Pancreas (tissue), 10 donors: ENCODE measurements around the gene SUB1. TPM values are rescaled to one million over a fixed set of nuclear protein-coding genes. Genes with fewer than 3 reads are reported as not detected.

Experiments used
- ATAC-seq, 4 donors: fragments of 200-7000 bp; cut with Tn5 transposase; one replicate each; pipeline versions ENCODE4 v1.8.0 to v1.9.1; 2020; ENCODE audit warnings: mild to moderate bottlenecking in 4 of 4, moderate library complexity in 4 of 4
- DNase-seq, 6 donors: peaks; one replicate each; pipeline ENCODE4 v3.0.0-alpha.2; 2020
- FAIRE-seq: peaks from 2 replicates; lab custom pipeline; 2012; peaks lifted over from hg19 to GRCh38; lab: Jason Lieb, UNC
- H3K27ac ChIP-seq, 4 donors: fragments of 200-600 bp; sonication (generic); 1 replicate in 3 of 4; 2 replicates in 1 of 4; pipeline versions ENCODE4 v1.5.0 to v1.8.0; 2020
- H3K27me3 ChIP-seq, 4 donors: fragments of 200-600 bp; one replicate each; pipeline ENCODE4 v1.8.0; 2021
- H3K36me3 ChIP-seq, 3 donors: fragments of 200-600 bp; sonication (generic) in 1 of 3; one replicate each; pipeline versions ENCODE4 v1.5.0 to v1.8.0; 2020 to 2021
- H3K4me1 ChIP-seq, 3 donors: fragments of 200-600 bp; one replicate each; pipeline ENCODE4 v1.8.0; 2021
- H3K4me3 ChIP-seq, 4 donors: fragments of 200-600 bp; sonication (generic) in 2 of 4; one replicate each; pipeline versions ENCODE4 v1.5.0 to v1.8.0; 2020 to 2021
- H3K9me3 ChIP-seq, 4 donors: fragments of 200-600 bp; one replicate each; pipeline ENCODE4 v1.8.0; 2021
- CTCF ChIP-seq, 4 donors: fragments of 200-600 bp; sonication (generic) in 3 of 4; IDR thresholded peaks; one replicate each; pipeline versions ENCODE4 v1.5.0 to v1.8.0; 2021; ENCODE audit warnings: antibody characterized with exemption in 4 of 4
- WGBS, 2 donors: extraction: QIAGEN DNeasy Blood & Tissue Kit; methylation state at CpG; one replicate each; pipeline ENCODE4 v1.1.7; 2013; 5-methylcytosine and 5-hydroxymethylcytosine counted together
- intact Hi-C, 3 donors: fragments of 100-400 bp; cut with DNase I; formaldehyde crosslinking; loops; one replicate each; pipeline versions ENCODE4 v1.11.1 to v1.14.2; 2022
- polyA plus RNA-seq, 2 donors: library from polyadenylated mRNA; stranded (reverse); fragments of 200-250 nt; gene quantifications; one replicate each; pipeline ENCODE4 v1.2.3, GENCODE V29; 2013
- total RNA-seq, 6 donors: library from RNA; stranded (reverse); fragmentation: NEBNext Ultra II Directional in 4 of 6; extraction: Animal tissue kit (Norgen Biotek cat#: 25700) in 4 of 6; gene quantifications; one replicate each; pipeline versions ENCODE4 v1.2.1 to v1.2.4, GENCODE V29; 2021 to 2023
- donor health status: healthy with polysubstance abuse.
- donor health status: DM: no; HTN: no; CAD: no; lungs with moderate emphysema.
- donor health status: DM: no; HTN: no; CAD: no.
- donor health status: control.
- donor health status: control.
- donor health status: Bipolar disorder and iron deficiency.
- donor health status: DM: yes; HTN: yes; CAD: no.
- donor health status: DM: no; HTN: no; CAD: no.
- donor health status: DM: no; HTN: no; CAD: no.
- donor health status: DM: yes; HTN: yes; CAD: no.

Gene SUB1
- total and polyA plus RNA-seq, 8 donors, result 42.5 to 91.7 (median 62.2) TPM

GRCh38 chr5:32583582-32584232 is 1.6 kb upstream of the SUB1 start:
- H3K27me3 ChIP-seq, result no peaks in the 10 kb centered on the region
- 81 to 85% methylated on average over 16 of the region's 16 CpGs for WGBS, 2 donors
- no peaks in the 10 kb centered on the region for H3K36me3 ChIP-seq
- ATAC-seq (no peak), DNase-seq (no peak), FAIRE-seq (no peak)
- no peak overlapping the region for H3K27ac ChIP-seq
- no peak for TF ChIP-seq CTCF (IDR thresholded peaks at IDR 0.05)
- peaks cover 0 to 7% (median 0%) of the 10 kb centered on the region in 3 donors for H3K4me1 ChIP-seq
- intact Hi-C loops, result no loop called here
- H3K9me3 ChIP-seq, result no peaks in the 10 kb centered on the region
- no peak overlapping the region for H3K4me3 ChIP-seq

- FAIRE-seq (no peak), ATAC-seq (no peak), DNase-seq (no peak)
- Histone ChIP-seq H3K4me1 (peaks cover 0 to 7% (median 0%) of the 10 kb centered on the region in 3 donors), H3K4me3 (peak overlapping the region in 1 of 4 donors; percentile 76), H3K27ac (no peak overlapping the region), H3K9me3 (no peaks in the 10 kb centered on the region), H3K27me3 (no peaks in the 10 kb centered on the region), H3K36me3 (peaks cover 0 to 9% (median 0%) of the 10 kb centered on the region in 3 donors)
- WGBS, 2 donors, result 63 to 74% methylated on average over 6 of the region's 6 CpGs
- TF ChIP-seq CTCF (IDR thresholded peaks at IDR 0.05), result no peak
- intact Hi-C loops, result no loop called here
Observed at GRCh38 chr5:32584646-32585045, 711 bp upstream of the SUB1 start.

GRCh38 chr5:32585122-32585445 is 273 bp upstream of the SUB1 start:
- intact Hi-C loops, result no loop called here
- no peak for ATAC-seq

GRCh38 chr5:32586276-32586599 is 881 bp downstream of the SUB1 start:
- 0 to 1% methylated on average over 6 of the region's 6 CpGs for WGBS, 2 donors
- TF ChIP-seq CTCF (IDR thresholded peaks at IDR 0.05), result no peak
- Histone ChIP-seq H3K4me3 (peak overlapping the region; percentile 76 to 98 (median 96)), H3K4me1 (peaks cover 0 to 7% (median 0%) of the 10 kb centered on the region in 3 donors), H3K27ac (peak overlapping the region; percentile 93 to 99 (median 98)), H3K27me3 (no peaks in the 10 kb centered on the region), H3K36me3 (peaks cover 0 to 13% (median 0%) of the 10 kb centered on the region in 3 donors), H3K9me3 (no peaks in the 10 kb centered on the region)
- FAIRE-seq (no peak), DNase-seq (no peak), ATAC-seq (no peak)
- intact Hi-C loops, result no loop called here

More at GRCh38 chr5:32585122-32585445, 273 bp upstream of the SUB1 start:
- peak overlapping the region; percentile 93 to 99 (median 98) for H3K27ac ChIP-seq
- H3K36me3 ChIP-seq, result peaks cover 0 to 13% (median 0%) of the 10 kb centered on the region in 3 donors
- peaks cover 0 to 7% (median 0%) of the 10 kb centered on the region in 3 donors for H3K4me1 ChIP-seq
- 16 to 18% methylated on average over 8 of the region's 8 CpGs for WGBS, 2 donors
- peak overlapping the region in 3 of 4 donors; percentile 76 to 98 (median 94) for H3K4me3 ChIP-seq
- no peaks in the 10 kb centered on the region for H3K27me3 ChIP-seq
- no peaks in the 10 kb centered on the region for H3K9me3 ChIP-seq
- no peak for DNase-seq
- TF ChIP-seq CTCF (IDR thresholded peaks at IDR 0.05), result no peak
- no peak for FAIRE-seq

GRCh38 chr5:32587067-32587551 is 1.8 kb downstream of the SUB1 start:
- H3K27me3 ChIP-seq, result no peaks in the 10 kb centered on the region
- FAIRE-seq (no peak), ATAC-seq (no peak), DNase-seq (no peak)
- H3K27ac ChIP-seq, result no peak overlapping the region
- H3K4me1 ChIP-seq, result peaks cover 0 to 7% (median 0%) of the 10 kb centered on the region in 3 donors
- no peaks in the 10 kb centered on the region for H3K9me3 ChIP-seq
- intact Hi-C loops, result no loop called here
- WGBS, 2 donors, result 80 to 86% methylated on average over 6 of the region's 6 CpGs
- H3K4me3 ChIP-seq, result peak overlapping the region in 1 of 4 donors; percentile 98
- H3K36me3 ChIP-seq, result peaks cover 0 to 13% (median 4%) of the 10 kb centered on the region in 3 donors
- no peak for TF ChIP-seq CTCF (IDR thresholded peaks at IDR 0.05)
